Endothelial cell of umbilical vein (primary cell): ENCODE results near the gene CDC37L1. TPM values are rescaled to one million over a fixed set of nuclear protein-coding genes. Genes with fewer than 3 reads are reported as not detected.

Source experiments
- BruUV-seq: library from RNA; stranded (reverse); fragments of 400-500 nt; replicated peaks from 2 replicates; lab custom pipeline; 2021; lab: Mats Ljungman, UMichigan
- CTCF ChIA-PET: fragments of 300-600, 350-600 bp; sonication (Branson Sonifier 250); formaldehyde crosslinking; loops from one replicate; lab custom pipeline; 2021; ENCODE audit warnings: antibody characterized with exemption, inconsistent platforms; lab: Charles Lee
- POLR2A ChIA-PET: fragments of 300-600, 350-600 bp; sonication (Branson Sonifier 250); formaldehyde crosslinking; loops from one replicate; lab custom pipeline; 2021; ENCODE audit warnings: antibody characterized with exemption, inconsistent platforms; lab: Charles Lee
- DNase-seq: peaks from one replicate; pipeline ENCODE4 v3.0.0-alpha.2; 2011; ENCODE audit warnings: low read depth, low spot score
- FAIRE-seq: peaks from 2 replicates; lab custom pipeline; 2011; peaks lifted over from hg19 to GRCh38; lab: Jason Lieb, UNC
- H2AFZ ChIP-seq: 2 replicates; pipeline ENCODE4 v1.6.0; 2012; ENCODE audit warnings: low read depth, low read length, control low read depth, inconsistent platforms
- H3K27ac ChIP-seq: 2 replicates; pipeline ENCODE4 v1.5.1; 2011; ENCODE audit warnings: low read depth, mild to moderate bottlenecking, control low read depth, low read length, moderate library complexity; ENCODE audit not compliant: insufficient read depth
- H3K27me3 ChIP-seq, 2 experiments: 2 replicates each; pipeline versions ENCODE4 v1.6.0 to v1.6.1; 2011; ENCODE audit warnings: low read length in 2 of 2, mixed read lengths in 1 of 2; ENCODE audit not compliant: control insufficient read depth in 2 of 2, insufficient read depth in 2 of 2
- H3K36me3 ChIP-seq, 2 experiments: 2 replicates in 1 of 2; 3 replicates in 1 of 2; pipeline ENCODE4 v1.5.1; 2011; ENCODE audit warnings: low read length in 2 of 2, mild to moderate bottlenecking in 1 of 2, moderate library complexity in 1 of 2; ENCODE audit not compliant: control insufficient read depth in 2 of 2, insufficient read depth in 2 of 2; ENCODE audit errors: extremely low read depth in 1 of 2
- H3K4me1 ChIP-seq: 3 replicates; pipeline ENCODE4 v1.5.1; 2011; ENCODE audit warnings: mild to moderate bottlenecking, low read length; ENCODE audit not compliant: control insufficient read depth, insufficient read depth; ENCODE audit errors: extremely low read depth
- H3K4me2 ChIP-seq: 2 replicates; pipeline ENCODE4 v1.6.1; 2011; ENCODE audit warnings: low read length, control low read depth, mixed read lengths; ENCODE audit not compliant: insufficient read depth
- H3K4me3 ChIP-seq, 3 experiments: fragments of 200-600 bp in 1 of 3; sonication (generic), shearing (Covaris generic) in 1 of 3; replicated peaks in 1 of 3; 2 replicates each; pipeline ENCODE4 v1.5.1; 2011 to 2016; ENCODE audit warnings: control low read depth in 3 of 3, low read length in 3 of 3, mild to moderate bottlenecking in 2 of 3, inconsistent platforms in 1 of 3, low read depth in 1 of 3, moderate library complexity in 1 of 3; ENCODE audit not compliant: insufficient read depth in 1 of 3
- H3K79me2 ChIP-seq: 2 replicates; pipeline ENCODE4 v1.6.0; 2012; ENCODE audit warnings: low read length, inconsistent platforms; ENCODE audit not compliant: control insufficient read depth, insufficient read depth
- H3K9ac ChIP-seq: replicated peaks from 2 replicates; pipeline ENCODE3; 2011; ENCODE audit warnings: low read length, control low read depth; ENCODE audit not compliant: insufficient read depth; ENCODE audit errors: extremely low read depth
- H3K9me1 ChIP-seq: replicated peaks from 3 replicates; pipeline ENCODE4 v1.6.0; 2011; ENCODE audit warnings: mild to moderate bottlenecking, low read length; ENCODE audit not compliant: control insufficient read depth, insufficient read depth; ENCODE audit errors: extremely low read depth
- H3K9me3 ChIP-seq: replicated peaks from 2 replicates; pipeline ENCODE4 v1.5.1; 2012; ENCODE audit warnings: low read length, inconsistent platforms; ENCODE audit not compliant: control insufficient read depth, insufficient read depth
- H4K20me1 ChIP-seq: replicated peaks from 2 replicates; pipeline ENCODE3; 2011; ENCODE audit warnings: mild to moderate bottlenecking, low read length; ENCODE audit not compliant: control insufficient read depth, insufficient read depth; ENCODE audit errors: extremely low read depth
- CTCF ChIP-seq, 2 donors: IDR thresholded peaks; 1 replicate in 1 of 2; 2 replicates in 1 of 2; pipeline ENCODE4 v1.5.1; 2011; ENCODE audit warnings: low read length in 2 of 2, mild to moderate bottlenecking in 2 of 2, moderate library complexity in 2 of 2, control low read depth in 1 of 2, inconsistent platforms in 1 of 2, low read depth in 1 of 2; ENCODE audit not compliant: insufficient read depth in 1 of 2; ENCODE audit errors: extremely low read depth in 1 of 2
- EZH2 ChIP-seq: IDR thresholded peaks from 2 replicates; pipeline ENCODE4 v1.6.1; 2012; ENCODE audit warnings: borderline replicate concordance, low read depth, mild to moderate bottlenecking, moderate library complexity, low read length, inconsistent platforms; ENCODE audit not compliant: severe bottlenecking
- FOS ChIP-seq: IDR thresholded peaks from 2 replicates; pipeline ENCODE4 v1.6.1; 2011; ENCODE audit warnings: mild to moderate bottlenecking, low read length, moderate library complexity, borderline replicate concordance; ENCODE audit not compliant: insufficient read depth
- MYC ChIP-seq: IDR thresholded peaks from one replicate; pipeline ENCODE4 v1.6.1; 2011; ENCODE audit warnings: mild to moderate bottlenecking, low read depth, low read length
- POLR2A ChIP-seq: IDR thresholded peaks from 2 replicates; pipeline ENCODE4 v1.6.1; 2012; ENCODE audit warnings: low read depth, mild to moderate bottlenecking, control low read depth, low read length
- POLR2AphosphoS5 ChIP-seq: IDR thresholded peaks from 2 replicates; pipeline ENCODE4 v1.6.1; 2012; ENCODE audit warnings: low read depth, mild to moderate bottlenecking, control low read depth, low read length, moderate library complexity; ENCODE audit not compliant: insufficient read depth
- dilution Hi-C: fragments of 300-500 bp; cut with MboI; formaldehyde crosslinking; loops from one replicate; pipeline ENCODE4 v1.15.0; 2019; ENCODE audit warnings: low sequenced_read_pairs; ENCODE audit not compliant: extremely low pct_ligation_motif_present
- intact Hi-C: fragments of 100-400 bp; cut with micrococcal nuclease; formaldehyde crosslinking; loops from one replicate; pipeline ENCODE4 v1.10.0; 2022
- polyA plus RNA-seq, 4 experiments: library from polyadenylated mRNA; depleted of rRNA in 3 of 4; stranded (reverse) in 3 of 4; unstranded in 1 of 4; fragments of >200 nt; gene quantifications; 2 replicates each; pipeline versions ENCODE4 v1.2.1 to v1.2.3, GENCODE V29; 2011 to 2012; ENCODE audit warnings: missing spikeins in 1 of 4
- total RNA-seq: library from RNA; stranded (reverse); gene quantifications from 2 replicates; pipeline ENCODE4 v1.2.3, GENCODE V29; 2021

Gene CDC37L1
- total and polyA plus RNA-seq, 2 donors (not counting 3 experiments of a cell fraction or from before 2014, with no cell fraction given), result 2.6 to 6.8 TPM

- no peaks in the 10 kb centered on the region for H3K9me1 ChIP-seq
- H3K27me3 ChIP-seq, result no peaks in the 10 kb centered on the region
- H2AFZ ChIP-seq, result peak within 1 kb of the TSS; percentile 99
- peaks cover 10% of the 10 kb centered on the region for H3K4me1 ChIP-seq
- TF ChIP-seq CTCF (IDR thresholded peaks at IDR 0.05; ENCODE audit: extremely low read depth in 1 of 2, insufficient read depth in 1 of 2, low read depth in 1 of 2, low read length in 2 of 2) (peak; percentile 7 to 23), POLR2A (peak; percentile 88), MYC (no peak), POLR2AphosphoS5 (peak; percentile 95), FOS (no peak), EZH2 (no peak)
- no peaks in the 10 kb centered on the region for H4K20me1 ChIP-seq
- H3K4me2 ChIP-seq, result peak within 1 kb of the TSS; percentile 100
- peak within 1 kb of the TSS; percentile 77 for H3K27ac ChIP-seq
- BruUV-seq, result no TSS peak
- FAIRE-seq (no peak), DNase-seq (peak; percentile 85)
- dilution Hi-C loops (no loop called here), intact Hi-C loops (loop anchor here (1.0 to 5.0 kb wide), 5 partner anchors 62 to 358 kb away; partner anchors contain the start of genes CDC37L1, PLPP6 and SLC1A1)
- no peaks in the 10 kb centered on the region for H3K9me3 ChIP-seq
- no peaks in the 10 kb centered on the region for H3K36me3 ChIP-seq
- CTCF ChIA-PET, result interaction anchor here (0.6 to 2.4 kb wide), 8 partner anchors 9 to 1415 kb away, joined by 3 to 12 read pairs (median 6); partner anchors contain the start of gene CDC37L1
- H3K79me2 ChIP-seq, result peaks cover 28% of the 10 kb centered on the region
- peak within 1 kb of the TSS; percentile 69 to 94 (median 90) for H3K4me3 ChIP-seq
- peak within 1 kb of the TSS; percentile 92 for H3K9ac ChIP-seq
- POLR2A ChIA-PET, result no interaction called here
Measured at GRCh38 chr9:4740638-4741364, 61.4 kb downstream of the CDC37L1 start, which contains the start of gene AK3. Gene AK3 (minus strand): TSS chr9:4741202. CDS start chr9:4741087, 115 bp downstream.
